Neural cell (in vitro differentiated cells): ENCODE data around the gene CPZ.

ENCODE experiments used
- CTCF ChIP-seq: fragments of 450-650 bp; IDR thresholded peaks from 2 replicates; pipeline ENCODE4 v1.5.1; 2014; ENCODE audit warnings: antibody characterized with exemption, mild to moderate bottlenecking, moderate library complexity; ENCODE audit not compliant: poor library complexity, severe bottlenecking
- EP300 ChIP-seq: fragments of 450-650 bp; conservative IDR thresholded peaks from 2 replicates; pipeline ENCODE4 v1.6.1; 2014; ENCODE audit warnings: antibody characterized with exemption, mild to moderate bottlenecking, moderate library complexity; ENCODE audit not compliant: poor library complexity, severe bottlenecking
- EZH2 ChIP-seq: fragments of 200-600, 300-800 bp; shearing (Covaris generic), sonication (generic); IDR thresholded peaks from 2 replicates; pipeline ENCODE4 v1.6.1; 2014; ENCODE audit warnings: antibody characterized with exemption, low read length, borderline replicate concordance, mild to moderate bottlenecking; ENCODE audit not compliant: insufficient read depth, poor library complexity, severe bottlenecking
- POLR2AphosphoS5 ChIP-seq: IDR thresholded peaks from 2 replicates; pipeline ENCODE4 v1.6.1; 2012
- RAD21 ChIP-seq: fragments of 450-650 bp; conservative IDR thresholded peaks from 2 replicates; pipeline ENCODE4 v1.6.1; 2014; ENCODE audit warnings: antibody characterized with exemption, mild to moderate bottlenecking, moderate library complexity
- SMC3 ChIP-seq: fragments of 450-650 bp; conservative IDR thresholded peaks from 2 replicates; pipeline ENCODE4 v1.6.1; 2014; ENCODE audit warnings: antibody characterized with exemption, mild to moderate bottlenecking, moderate library complexity; ENCODE audit not compliant: poor library complexity

DNA sequence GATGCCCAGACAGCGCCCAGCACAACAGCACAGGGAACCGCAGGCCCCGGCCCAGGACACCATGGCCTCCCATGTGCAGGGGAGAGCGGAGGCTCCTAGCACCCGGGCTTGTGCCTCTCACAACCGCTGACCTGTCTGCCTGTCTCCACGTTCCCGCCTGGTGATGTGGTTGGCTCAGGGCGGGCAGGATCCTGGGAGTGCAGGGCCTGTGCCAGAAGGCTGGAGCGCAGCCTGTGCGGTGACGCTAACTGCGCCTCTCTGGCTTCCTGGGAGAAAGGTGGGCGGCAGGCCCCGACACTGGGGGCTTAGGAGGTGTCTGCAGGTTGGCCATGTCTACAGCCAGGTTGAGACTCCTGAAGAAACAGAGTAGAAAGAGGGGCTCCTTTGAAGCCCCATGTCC, 48.7 kb downstream of the CPZ start:
- TF ChIP-seq CTCF (no peak), RAD21 (no peak), EZH2 (no peak), POLR2AphosphoS5 (no peak), EP300 (no peak), SMC3 (no peak)
